ENCODE measurements around the gene SLC22A23. TPM values are rescaled to one million over a fixed set of nuclear protein-coding genes. Genes with fewer than 3 reads are reported as not detected.

The SLC22A23 gene
- total RNA-seq, 1 donor from 2014 or later, result 5.7 TPM

GRCh38 chr6:3336859-3337515 lies 119.9 kb downstream of the SLC22A23 start:
- H3K4me1 Mint-ChIP-seq (ENCODE audit: low read depth, unreplicated experiment), result peaks cover 35% of the 10 kb centered on the region
- Histone ChIP-seq H3K4me2 (ENCODE audit: low read length) (no peak overlapping the region), H3K36me3 (ENCODE audit: insufficient read depth, low read length) (no peaks in the 10 kb centered on the region), H3K79me2 (ENCODE audit: insufficient read depth, low read length) (peaks cover 5% of the 10 kb centered on the region), H3K4me1 (ENCODE audit: insufficient read depth, low read length) (peaks cover 27% of the 10 kb centered on the region), H3K4me3 (ENCODE audit: insufficient read depth, low read depth, low read length) (no peak overlapping the region), H3K9ac (ENCODE audit: low read length) (no peak overlapping the region), H3K9me3 (ENCODE audit: insufficient read depth, low read depth, low read length) (no peaks in the 10 kb centered on the region), H3K27me3 (ENCODE audit: insufficient read depth, low read length) (no peaks in the 10 kb centered on the region), H4K20me1 (ENCODE audit: insufficient read depth, low read length) (no peaks in the 10 kb centered on the region), H2AFZ (ENCODE audit: low read depth, low read length) (no peak overlapping the region), H3K27ac (ENCODE audit: low read depth, low read length) (no peak overlapping the region)
- H3K4me3 Mint-ChIP-seq (ENCODE audit: unreplicated experiment), result no peak overlapping the region
- FAIRE-seq (no peak), DNase-seq (ENCODE audit: low read depth) (no peak)
- no peaks in the 10 kb centered on the region for H3K27me3 Mint-ChIP-seq (ENCODE audit: low read depth, unreplicated experiment)
- H3K27ac Mint-ChIP-seq (ENCODE audit: unreplicated experiment), result peak overlapping the region; percentile 26
- H3K36me3 Mint-ChIP-seq (ENCODE audit: low read depth, unreplicated experiment), result no peaks in the 10 kb centered on the region
- H3K9me3 Mint-ChIP-seq (ENCODE audit: unreplicated experiment), result peaks cover 2% of the 10 kb centered on the region
- no peak for TF ChIP-seq EZH2 (IDR thresholded peaks at IDR 0.05; ENCODE audit: insufficient read depth, low read length)
- no peak for TF ChIP-seq CTCF (IDR thresholded peaks at IDR 0.05; ENCODE audit: insufficient read depth, low read depth, low read length)

GRCh38 chr6:3336066-3336786 lies 120.6 kb downstream of the SLC22A23 start:
- TF ChIP-seq EZH2 (IDR thresholded peaks at IDR 0.05; ENCODE audit: insufficient read depth, low read length) (no peak), CTCF (IDR thresholded peaks at IDR 0.05; ENCODE audit: insufficient read depth, low read depth, low read length) (no peak)
- H2AFZ ChIP-seq (ENCODE audit: low read depth, low read length), result no peak overlapping the region
- DNase-seq (ENCODE audit: low read depth) (no peak), FAIRE-seq (no peak)
- Mint-ChIP-seq H3K27ac (ENCODE audit: unreplicated experiment) (peak overlapping the region; percentile 41), H3K9me3 (ENCODE audit: unreplicated experiment) (peaks cover 2% of the 10 kb centered on the region), H3K4me3 (ENCODE audit: unreplicated experiment) (no peak overlapping the region), H3K4me1 (ENCODE audit: low read depth, unreplicated experiment) (peaks cover 27% of the 10 kb centered on the region), H3K27me3 (ENCODE audit: low read depth, unreplicated experiment) (no peaks in the 10 kb centered on the region), H3K36me3 (ENCODE audit: low read depth, unreplicated experiment) (no peaks in the 10 kb centered on the region)
- no peaks in the 10 kb centered on the region for H4K20me1 ChIP-seq (ENCODE audit: insufficient read depth, low read length)
- H3K4me2 ChIP-seq (ENCODE audit: low read length), result no peak overlapping the region
- no peaks in the 10 kb centered on the region for H3K9me3 ChIP-seq (ENCODE audit: insufficient read depth, low read depth, low read length)
- no peaks in the 10 kb centered on the region for H3K27me3 ChIP-seq (ENCODE audit: insufficient read depth, low read length)
- H3K4me1 ChIP-seq (ENCODE audit: insufficient read depth, low read length), result peaks cover 20% of the 10 kb centered on the region
- H3K27ac ChIP-seq (ENCODE audit: low read depth, low read length), result no peak overlapping the region
- peaks cover 5% of the 10 kb centered on the region for H3K79me2 ChIP-seq (ENCODE audit: insufficient read depth, low read length)
- H3K4me3 ChIP-seq (ENCODE audit: insufficient read depth, low read depth, low read length), result no peak overlapping the region
- H3K9ac ChIP-seq (ENCODE audit: low read length), result no peak overlapping the region
- H3K36me3 ChIP-seq (ENCODE audit: insufficient read depth, low read length), result no peaks in the 10 kb centered on the region

GRCh38 chr6:3335169-3335568 lies 121.7 kb downstream of the SLC22A23 start:
- Histone ChIP-seq H3K79me2 (ENCODE audit: insufficient read depth, low read length) (peaks cover 5% of the 10 kb centered on the region), H3K27ac (ENCODE audit: low read depth, low read length) (no peak overlapping the region), H3K4me1 (ENCODE audit: insufficient read depth, low read length) (peaks cover 11% of the 10 kb centered on the region), H3K27me3 (ENCODE audit: insufficient read depth, low read length) (no peaks in the 10 kb centered on the region), H3K4me3 (ENCODE audit: insufficient read depth, low read depth, low read length) (no peak overlapping the region), H3K9ac (ENCODE audit: low read length) (no peak overlapping the region), H3K36me3 (ENCODE audit: insufficient read depth, low read length) (no peaks in the 10 kb centered on the region), H2AFZ (ENCODE audit: low read depth, low read length) (no peak overlapping the region), H4K20me1 (ENCODE audit: insufficient read depth, low read length) (no peaks in the 10 kb centered on the region), H3K9me3 (ENCODE audit: insufficient read depth, low read depth, low read length) (no peaks in the 10 kb centered on the region), H3K4me2 (ENCODE audit: low read length) (no peak overlapping the region)
- peaks cover 16% of the 10 kb centered on the region for H3K4me1 Mint-ChIP-seq (ENCODE audit: low read depth, unreplicated experiment)
- H3K9me3 Mint-ChIP-seq (ENCODE audit: unreplicated experiment), result peaks cover 2% of the 10 kb centered on the region
- no peak overlapping the region for H3K4me3 Mint-ChIP-seq (ENCODE audit: unreplicated experiment)
- no peaks in the 10 kb centered on the region for H3K27me3 Mint-ChIP-seq (ENCODE audit: low read depth, unreplicated experiment)
- no peak overlapping the region for H3K27ac Mint-ChIP-seq (ENCODE audit: unreplicated experiment)
- DNase-seq (ENCODE audit: low read depth), result no peak
- TF ChIP-seq EZH2 (IDR thresholded peaks at IDR 0.05; ENCODE audit: insufficient read depth, low read length) (no peak), CTCF (IDR thresholded peaks at IDR 0.05; ENCODE audit: insufficient read depth, low read depth, low read length) (no peak)
- FAIRE-seq, result no peak
- no peaks in the 10 kb centered on the region for H3K36me3 Mint-ChIP-seq (ENCODE audit: low read depth, unreplicated experiment)
